Measurements from ENCODE around the gene TSPAN12. TPM values are rescaled to one million over a fixed set of nuclear protein-coding genes. Genes with fewer than 3 reads are reported as not detected.

The TSPAN12 gene
- total and polyA plus RNA-seq, 2 of the 4 experiments (the other 2 are of a cell fraction): 0.36 to 0.72 TPM

DNA sequence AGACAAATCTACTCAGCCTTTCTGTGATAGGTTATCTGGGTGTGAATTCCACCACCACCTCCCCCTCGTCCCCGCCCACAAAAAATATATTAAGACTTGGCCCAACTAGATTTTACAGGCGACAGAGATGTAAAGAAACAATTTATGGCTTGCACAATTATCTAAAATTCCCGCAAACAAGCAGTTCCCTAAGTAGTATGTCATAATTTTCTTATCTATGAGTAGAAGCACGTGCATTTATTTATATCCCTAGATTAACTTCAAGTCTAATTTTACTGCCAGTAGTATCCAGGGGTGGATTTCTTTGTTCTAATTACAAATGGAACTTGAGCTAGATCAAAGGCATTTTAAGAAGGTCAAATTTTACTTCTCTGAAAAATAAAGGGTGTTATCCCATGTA, 1.7 kb downstream of the TSPAN12 start:
- H3K56ac ChIP-seq (ENCODE audit: extremely low read depth, insufficient read depth, low read length): no peak overlapping the region
- TF ChIP-seq RFX5 (IDR thresholded peaks at IDR 0.05; ENCODE audit: low read depth, low read length) (no peak), MAZ (IDR thresholded peaks at IDR 0.05; ENCODE audit: borderline replicate concordance, low read depth, low read length) (no peak), MXI1 (IDR thresholded peaks at IDR 0.05; ENCODE audit: borderline replicate concordance, low read depth, low read length) (no peak), FOS (IDR thresholded peaks at IDR 0.05; ENCODE audit: low read depth, low read length) (no peak), RAD21 (IDR thresholded peaks at IDR 0.05; ENCODE audit: low read length) (no peak), SMC3 (IDR thresholded peaks at IDR 0.05; ENCODE audit: low read depth, low read length) (no peak), NFE2L2 (IDR thresholded peaks at IDR 0.05; ENCODE audit: low read depth, low read length) (no peak), MAFK (IDR thresholded peaks at IDR 0.05; ENCODE audit: low read depth, low read length) (no peak), CEBPB (IDR thresholded peaks at IDR 0.05; ENCODE audit: low read depth, low read length) (no peak), CHD1 (IDR thresholded peaks at IDR 0.05; ENCODE audit: low read depth, low read length) (no peak), ELK1 (IDR thresholded peaks at IDR 0.05; ENCODE audit: borderline replicate concordance, low read depth, low read length) (no peak), RCOR1 (IDR thresholded peaks at IDR 0.05; ENCODE audit: insufficient replicate concordance, low read length) (no peak), POLR2A (IDR thresholded peaks at IDR 0.05; ENCODE audit: low read depth, low read length) (no peak), BHLHE40 (IDR thresholded peaks at IDR 0.05; ENCODE audit: low read depth, low read length) (no peak)
- TF ChIP-seq, protein P1, sequence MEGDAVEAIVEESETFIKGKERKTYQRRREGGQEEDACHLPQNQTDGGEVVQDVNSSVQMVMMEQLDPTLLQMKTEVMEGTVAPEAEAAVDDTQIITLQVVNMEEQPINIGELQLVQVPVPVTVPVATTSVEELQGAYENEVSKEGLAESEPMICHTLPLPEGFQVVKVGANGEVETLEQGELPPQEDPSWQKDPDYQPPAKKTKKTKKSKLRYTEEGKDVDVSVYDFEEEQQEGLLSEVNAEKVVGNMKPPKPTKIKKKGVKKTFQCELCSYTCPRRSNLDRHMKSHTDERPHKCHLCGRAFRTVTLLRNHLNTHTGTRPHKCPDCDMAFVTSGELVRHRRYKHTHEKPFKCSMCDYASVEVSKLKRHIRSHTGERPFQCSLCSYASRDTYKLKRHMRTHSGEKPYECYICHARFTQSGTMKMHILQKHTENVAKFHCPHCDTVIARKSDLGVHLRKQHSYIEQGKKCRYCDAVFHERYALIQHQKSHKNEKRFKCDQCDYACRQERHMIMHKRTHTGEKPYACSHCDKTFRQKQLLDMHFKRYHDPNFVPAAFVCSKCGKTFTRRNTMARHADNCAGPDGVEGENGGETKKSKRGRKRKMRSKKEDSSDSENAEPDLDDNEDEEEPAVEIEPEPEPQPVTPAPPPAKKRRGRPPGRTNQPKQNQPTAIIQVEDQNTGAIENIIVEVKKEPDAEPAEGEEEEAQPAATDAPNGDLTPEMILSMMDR (conservative IDR thresholded peaks at IDR 0.05; ENCODE audit: low read depth, low read length): no peak
- TF ChIP-seq, protein P2, sequence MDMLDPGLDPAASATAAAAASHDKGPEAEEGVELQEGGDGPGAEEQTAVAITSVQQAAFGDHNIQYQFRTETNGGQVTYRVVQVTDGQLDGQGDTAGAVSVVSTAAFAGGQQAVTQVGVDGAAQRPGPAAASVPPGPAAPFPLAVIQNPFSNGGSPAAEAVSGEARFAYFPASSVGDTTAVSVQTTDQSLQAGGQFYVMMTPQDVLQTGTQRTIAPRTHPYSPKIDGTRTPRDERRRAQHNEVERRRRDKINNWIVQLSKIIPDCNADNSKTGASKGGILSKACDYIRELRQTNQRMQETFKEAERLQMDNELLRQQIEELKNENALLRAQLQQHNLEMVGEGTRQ (IDR thresholded peaks at IDR 0.05; ENCODE audit: low read depth, low read length): no peak
- no peak overlapping the region for H4K5ac ChIP-seq (ENCODE audit: low read depth, low read length)
- no peak overlapping the region for H4K8ac ChIP-seq (ENCODE audit: low read depth in 2 of 2, low read length in 2 of 2)
- no TSS peak for BruUV-seq (replicated peaks)
- H3K4me1 ChIP-seq (ENCODE audit: control insufficient read depth, insufficient read depth, low read length): no peaks in the 10 kb centered on the region
- no peak overlapping the region for H4K91ac ChIP-seq (ENCODE audit: insufficient read depth, low read depth, low read length)
- H3K9me3 ChIP-seq (ENCODE audit: control insufficient read depth, insufficient read depth, low read length): no peaks in the 10 kb centered on the region
- H2AK5ac ChIP-seq (ENCODE audit: low read depth, low read length): no peak overlapping the region
- in situ Hi-C loops (cut with MboI; ENCODE audit: low sequenced_read_pairs) (no loop called here), dilution Hi-C loops (cut with HindIII; ENCODE audit: low sequenced_read_pairs, unreplicated experiment) (no loop called here), intact Hi-C loops (cut with micrococcal nuclease) (loop anchor here (5.0 kb wide), 1 partner anchor 86 kb away; no protein-coding TSS in a partner anchor)
- H3K23ac ChIP-seq (ENCODE audit: low read depth, low read length): no peak overlapping the region
- H3K36me3 ChIP-seq (ENCODE audit: control insufficient read depth, insufficient read depth, low read length): no peaks in the 10 kb centered on the region; the same call in 1 of the 2 replicates
- H3K27ac ChIP-seq (ENCODE audit: insufficient read depth, low read length): no peak overlapping the region
- ATAC-seq (ENCODE audit: low read depth): no peak
- no peak overlapping the region for H2BK15ac ChIP-seq (ENCODE audit: low read depth, low read length)
- H2BK120ac ChIP-seq (ENCODE audit: low read depth, low read length): no peak overlapping the region
- H3K4ac ChIP-seq (ENCODE audit: low read depth, low read length): no peak overlapping the region
- peak overlapping the region; percentile 78; the same call in 1 of the 2 replicates for H3K4me3 ChIP-seq (ENCODE audit: insufficient read depth, low read depth, low read length)
- H4K20me1 ChIP-seq (ENCODE audit: insufficient read depth, low read length): no peaks in the 10 kb centered on the region
- no peak overlapping the region for H2BK5ac ChIP-seq (ENCODE audit: low read depth, low read length, poor library complexity, severe bottlenecking)
- no peak overlapping the region for H3K14ac ChIP-seq (replicated peaks; ENCODE audit: low read depth, low read length)
- H3K9ac ChIP-seq (ENCODE audit: low read depth, low read length): no peak overlapping the region
- no peak overlapping the region for H2BK20ac ChIP-seq (ENCODE audit: low read depth, low read length)
- no peaks in the 10 kb centered on the region; the same call in 1 of the 2 replicates for H3K27me3 ChIP-seq (ENCODE audit: control insufficient read depth, insufficient read depth, low read length)
- no peaks in the 10 kb centered on the region; the same call in 1 of the 2 replicates for H3K9me1 ChIP-seq (ENCODE audit: insufficient read depth, low read length)
- WGBS, 2 experiments (ENCODE audit: extremely low coverage in 2 of 2, insufficient read length in 1 of 2): no CpG with 5 or more reads among the region's 5 CpGs
- H2AK9ac ChIP-seq (replicated peaks; ENCODE audit: low read depth, low read length, poor library complexity): no peak overlapping the region
- peak overlapping the region; percentile 79 for H3K4me2 ChIP-seq (ENCODE audit: low read depth, low read length)
- CTCF ChIA-PET: no interaction called here
- DNase-seq: no peak
- no peak overlapping the region for H3K18ac ChIP-seq (ENCODE audit: low read depth, low read length)
- no peaks in the 10 kb centered on the region for H3K79me1 ChIP-seq (ENCODE audit: low read depth in 1 of 2, low read length in 2 of 2)
- no peak overlapping the region for H2AFZ ChIP-seq (replicated peaks; ENCODE audit: low read length, poor library complexity)
- POLR2A ChIA-PET (ENCODE audit: unreplicated experiment): no interaction called here
